Glomerular endothelial cell (primary cell): ENCODE results near the gene XPR1. TPM values are rescaled to one million over a fixed set of nuclear protein-coding genes. Genes with fewer than 3 reads are reported as not detected.
A peak's percentile ranks its signal among the peaks of the same experiment; 100 is the strongest.

Experiments
- DNase-seq: peaks from one replicate; pipeline ENCODE4 v3.0.0-alpha.2; 2011; ENCODE audit warnings: low read depth, low spot score; ENCODE audit errors: extremely low read depth
- total RNA-seq: library from RNA; depleted of rRNA; stranded (reverse); fragments of >200 nt; gene quantifications from 2 replicates; pipeline ENCODE4 v1.2.3, GENCODE V29; 2015

XPR1 gene
- total RNA-seq, 1 donor from 2014 or later = 24.2 TPM

DNA sequence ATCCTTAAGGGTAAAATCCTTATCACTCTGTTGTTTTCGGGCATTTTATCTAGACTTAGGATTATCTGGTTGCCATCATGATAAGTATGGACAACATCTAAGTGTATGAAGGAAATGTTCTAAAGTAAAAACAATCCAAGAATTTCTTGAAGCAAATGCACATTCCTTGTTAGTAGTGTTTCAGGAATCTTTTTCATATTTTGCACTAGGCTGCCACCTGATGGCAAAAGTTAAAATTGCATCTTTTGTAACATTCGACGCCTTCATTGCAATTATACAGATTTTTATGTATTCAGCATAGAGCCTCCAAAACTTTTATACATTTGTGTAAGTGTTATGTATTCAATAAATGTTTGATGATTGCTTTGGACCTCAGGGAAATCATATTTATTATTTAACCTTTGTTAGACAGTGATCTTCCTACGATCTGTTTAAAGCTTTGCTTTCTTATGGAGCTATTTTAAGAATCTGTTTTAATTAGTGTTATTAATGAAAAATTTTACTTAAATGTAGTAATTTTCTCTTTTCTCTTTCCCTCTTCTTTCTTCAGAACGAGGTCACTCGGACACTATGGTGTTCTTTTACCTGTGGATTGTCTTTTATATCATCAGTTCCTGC, 231.4 kb downstream of the XPR1 start:
- peak; percentile 63 for DNase-seq

- peak; percentile 22 for DNase-seq
Measured at GRCh38 chr1:180881806-180882509, 250.1 kb downstream of the XPR1 start.

- DNase-seq = no peak
Measured at GRCh38 chr1:180884588-180885300, 252.9 kb downstream of the XPR1 start.

- DNase-seq = no peak
Measured at GRCh38 chr1:180886338-180886737, 254.5 kb downstream of the XPR1 start.

GRCh38 chr1:180887841-180888240, 256.0 kb downstream of the XPR1 start:
- no peak for DNase-seq

GRCh38 chr1:180888870-180889269, 257.0 kb downstream of the XPR1 start:
- DNase-seq = no peak

DNA sequence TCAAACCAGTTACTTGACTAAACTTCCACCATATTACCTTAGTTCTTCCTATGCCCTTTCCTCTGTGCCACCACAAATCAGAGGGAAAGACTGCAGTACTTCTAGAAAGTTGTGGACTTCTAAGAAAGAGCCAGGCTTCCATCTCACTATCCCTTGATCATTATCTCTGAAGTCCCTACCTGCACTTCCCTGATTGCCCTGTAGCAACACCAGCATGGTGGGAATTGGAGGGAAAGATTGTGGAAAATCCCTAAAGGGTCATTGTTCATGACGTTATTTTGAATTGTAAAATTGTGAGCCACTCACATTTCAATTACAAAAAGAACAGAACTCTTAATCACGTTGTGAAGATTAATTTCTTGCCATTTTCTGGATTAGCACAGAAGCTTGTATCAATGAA, 257.5 kb downstream of the XPR1 start:
- no peak for DNase-seq

DNA sequence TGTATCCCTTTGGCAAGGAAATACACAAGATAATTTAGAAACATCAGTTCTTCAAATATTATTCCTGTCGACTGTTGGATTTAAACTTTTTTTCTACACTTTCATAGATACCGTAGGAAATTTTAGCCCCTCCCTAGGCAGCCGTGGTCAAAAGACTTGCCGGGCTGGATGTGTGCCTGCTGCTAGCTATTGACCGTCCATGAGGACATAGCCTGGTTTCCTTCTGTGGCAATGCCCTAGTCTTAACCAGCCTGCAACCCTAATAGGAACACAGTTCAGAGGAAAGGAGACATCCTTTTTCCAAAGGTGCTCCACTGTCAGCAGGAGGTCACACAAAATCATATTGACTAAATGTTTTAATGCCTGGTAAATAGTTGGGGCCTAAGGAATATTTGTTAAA, 260.4 kb downstream of the XPR1 start:
- DNase-seq = no peak

- no peak for DNase-seq
Measured at GRCh38 chr1:180892675-180893074, 260.9 kb downstream of the XPR1 start.

GRCh38 chr1:180893614-180894013, 261.8 kb downstream of the XPR1 start:
- no peak for DNase-seq

GRCh38 chr1:180896161-180896560, 264.3 kb downstream of the XPR1 start:
- DNase-seq = no peak

DNA sequence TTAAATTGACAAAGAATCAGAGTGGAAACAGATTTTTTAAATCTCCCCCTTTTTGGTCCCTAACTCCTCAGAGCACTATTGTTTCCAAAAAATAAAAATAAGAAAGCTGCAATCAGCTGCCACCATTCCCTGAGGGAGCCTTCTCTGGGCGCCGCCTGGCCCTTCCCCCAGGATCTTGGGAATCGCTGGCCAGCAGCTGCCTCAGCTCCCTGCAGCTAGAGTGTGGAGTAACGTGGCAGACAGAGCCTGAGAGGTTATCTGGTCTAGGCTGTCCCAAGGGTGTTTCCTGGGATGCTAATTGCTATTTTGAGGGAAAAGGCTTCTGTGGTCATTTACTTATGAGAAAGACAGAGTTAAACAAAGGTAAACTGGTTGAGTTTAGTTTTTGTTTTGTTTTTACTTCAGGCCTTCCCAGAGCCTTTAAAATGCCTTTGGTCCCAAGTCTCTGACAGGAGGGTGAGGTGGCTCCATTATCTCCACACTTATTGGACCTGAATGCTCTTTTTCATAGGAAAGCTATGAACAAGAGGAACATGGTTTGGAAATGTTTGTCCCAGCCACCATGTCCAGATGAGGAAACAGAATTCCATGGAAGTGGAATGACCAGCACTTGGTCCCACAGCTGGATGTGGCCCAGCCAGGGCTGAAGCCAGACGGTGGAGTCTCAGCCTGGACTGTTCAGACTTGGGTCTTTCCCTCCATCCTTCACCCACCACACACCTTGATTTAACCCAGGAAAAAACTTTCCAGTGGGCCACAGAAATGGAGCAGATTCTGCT, 266.8 kb downstream of the XPR1 start:
- no peak for DNase-seq

DNA sequence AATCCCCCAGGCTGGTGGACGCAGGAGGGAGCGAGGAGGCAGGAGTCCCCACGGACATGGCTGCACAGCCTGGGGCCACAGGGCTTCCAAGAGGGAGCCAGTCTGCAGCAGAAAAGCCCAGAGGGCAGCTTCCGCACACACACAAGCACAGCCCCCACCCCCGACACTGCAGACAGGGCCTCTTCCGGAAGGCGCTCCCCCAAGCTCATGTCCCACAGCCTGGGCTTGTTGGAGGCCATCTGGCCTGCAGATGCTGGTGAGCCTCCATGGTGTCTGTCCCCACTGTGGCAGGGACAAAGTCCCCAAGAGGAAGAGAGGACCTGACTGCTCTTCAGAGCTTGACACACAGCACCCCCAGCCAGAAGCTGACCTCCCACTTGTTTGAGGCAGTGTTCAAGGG, 267.4 kb downstream of the XPR1 start:
- DNase-seq = no peak

DNA sequence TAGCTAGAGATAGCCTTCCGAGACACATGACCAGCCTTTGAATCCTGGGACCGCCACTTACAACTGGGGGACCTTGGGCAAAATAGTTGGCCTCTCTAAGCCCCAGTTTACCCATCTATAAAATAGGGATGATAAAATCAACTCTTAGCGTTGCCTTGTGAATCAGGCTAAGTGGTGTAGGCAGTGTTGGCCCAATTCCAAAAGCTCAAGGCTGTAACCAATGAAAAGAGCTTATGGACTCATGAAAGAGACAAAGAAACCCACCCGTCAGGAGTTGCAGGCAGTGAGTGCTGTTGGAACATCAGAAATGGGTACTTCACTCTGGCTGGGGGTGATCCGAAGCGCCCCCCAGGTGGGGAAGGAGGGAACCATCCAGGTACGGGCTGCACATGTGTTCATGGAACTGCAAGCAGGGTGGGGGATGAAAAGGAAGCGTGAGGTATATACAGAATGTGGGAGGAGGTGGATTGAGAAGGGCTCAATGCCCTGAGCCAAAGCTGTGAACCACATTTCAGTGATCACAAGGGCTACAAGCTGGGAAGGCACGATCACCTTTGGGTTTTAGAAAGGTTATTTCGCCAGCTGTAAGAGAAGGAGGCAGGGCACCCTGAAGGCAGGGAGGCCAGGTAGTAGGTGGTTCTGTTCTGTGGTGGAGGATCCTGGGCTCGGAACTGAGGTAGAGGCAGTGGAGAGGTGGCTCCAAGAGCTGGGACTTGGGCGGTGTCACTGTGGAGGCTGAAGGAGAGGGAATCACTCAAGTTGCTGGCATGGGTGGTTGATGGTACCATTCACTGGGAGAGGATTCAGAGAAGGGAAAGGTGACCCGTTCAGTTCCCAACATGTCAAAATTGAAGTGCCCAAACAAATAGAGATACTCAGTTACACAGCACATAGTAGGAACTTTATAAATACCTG, 269.5 kb downstream of the XPR1 start:
- DNase-seq = no peak

GRCh38 chr1:180902541-180902940, 270.7 kb downstream of the XPR1 start:
- DNase-seq = no peak

DNA sequence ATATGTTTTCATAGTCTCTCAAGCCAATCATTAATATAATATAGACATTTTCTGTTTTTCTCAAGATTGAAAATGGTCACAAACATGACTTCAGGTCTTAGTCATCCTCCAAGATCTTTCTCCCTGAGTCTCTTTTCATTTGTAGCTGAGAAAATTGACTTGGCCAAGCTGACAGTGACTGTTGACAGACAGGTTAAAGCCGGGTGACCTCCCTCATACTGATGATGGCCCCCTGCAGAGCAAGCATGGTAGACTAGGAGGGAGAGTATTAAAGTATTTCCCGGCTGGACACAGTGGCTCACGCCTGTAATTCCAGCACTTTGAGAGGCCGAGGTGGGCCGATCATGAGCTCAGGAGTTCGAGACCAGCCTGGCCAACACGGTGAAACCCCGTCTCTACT, 274.1 kb downstream of the XPR1 start:
- DNase-seq = no peak

DNA sequence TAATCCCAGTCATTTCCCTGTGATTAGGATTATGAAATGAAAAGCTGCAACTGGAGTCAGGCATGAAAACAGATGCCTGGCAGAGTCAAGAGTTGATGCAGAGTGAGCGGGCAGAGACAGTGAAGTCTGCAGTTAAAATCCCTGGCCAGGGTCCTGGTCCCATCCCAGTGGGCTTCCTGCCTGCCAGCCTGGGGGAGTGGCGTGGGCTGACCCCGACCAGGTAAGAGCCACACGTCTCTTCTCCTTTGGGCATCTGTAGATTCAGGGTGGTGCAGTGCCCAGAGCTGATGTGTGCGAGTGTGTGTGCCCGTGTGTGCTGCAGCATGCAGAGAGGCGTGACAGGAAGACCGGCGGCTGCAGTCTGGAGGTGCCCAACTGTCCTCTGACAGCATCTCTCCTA, 274.7 kb downstream of the XPR1 start:
- DNase-seq = no peak

DNA sequence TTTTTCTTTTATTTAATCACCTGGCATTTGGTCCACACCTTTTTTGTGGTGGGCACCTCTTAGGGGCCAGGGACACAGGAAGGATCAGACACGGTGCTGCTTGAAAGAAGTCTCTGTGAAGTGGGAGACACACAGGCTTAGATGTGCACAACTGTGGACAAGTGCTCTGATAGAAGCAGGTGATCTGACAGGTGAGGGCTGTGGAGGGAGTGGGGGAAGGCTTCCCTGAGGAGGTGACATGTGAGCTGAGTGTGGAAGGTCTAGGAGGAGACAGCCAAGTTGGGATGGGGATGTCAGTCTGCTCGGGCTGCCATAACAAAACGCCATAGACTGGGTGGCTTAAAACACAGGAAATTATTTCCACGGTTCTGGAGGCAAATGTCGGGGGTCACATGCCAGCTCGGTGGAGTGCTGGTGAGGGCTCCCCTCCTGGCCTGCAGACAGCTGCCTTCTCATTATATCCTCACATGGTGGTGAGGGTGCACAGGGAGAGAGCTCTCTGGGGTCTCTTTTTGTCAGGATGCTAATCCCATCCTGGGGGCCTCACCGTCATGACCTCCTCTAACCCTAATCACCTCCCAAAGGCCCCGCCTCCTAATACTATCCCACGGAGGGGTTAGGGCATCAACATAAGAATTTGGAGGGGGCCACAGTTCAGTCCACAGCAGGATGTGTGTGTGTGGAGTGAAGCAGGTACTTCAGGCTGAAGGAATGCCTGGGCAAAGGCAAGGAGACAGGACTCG, 275.7 kb downstream of the XPR1 start:
- DNase-seq = no peak

DNA sequence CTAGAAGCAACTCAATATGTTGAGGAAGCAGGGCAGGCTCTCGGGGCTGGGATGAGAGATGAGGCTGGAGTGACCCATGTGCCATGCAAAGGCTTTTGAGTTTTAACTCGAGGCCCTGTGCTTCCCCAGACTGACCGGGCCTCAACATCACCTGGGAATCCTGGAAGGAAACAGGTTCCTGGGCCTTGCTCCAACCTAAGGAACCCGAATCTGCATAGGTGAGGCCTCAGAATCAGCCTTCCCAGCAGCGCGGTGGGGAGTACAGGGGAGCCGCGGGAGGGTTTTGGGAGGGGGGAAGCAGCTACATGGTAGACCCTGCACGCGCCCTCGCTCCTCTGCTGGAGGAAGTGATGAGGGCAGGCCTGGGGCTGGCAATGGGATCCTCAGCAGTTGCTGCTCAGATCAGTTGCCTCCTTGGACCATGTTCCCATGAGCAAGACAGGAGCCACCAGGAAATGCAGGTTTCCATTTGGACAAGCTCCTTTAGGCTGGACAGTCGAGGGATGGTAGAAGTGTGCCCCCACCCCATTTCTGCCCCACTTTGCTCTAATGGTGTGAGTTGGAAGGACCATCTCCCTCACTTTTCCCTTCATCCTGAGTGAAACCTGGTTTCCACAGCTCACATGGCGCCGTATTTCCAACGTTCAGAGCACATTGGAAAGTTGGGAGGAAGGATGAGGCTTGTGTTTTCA, 276.4 kb downstream of the XPR1 start:
- no peak for DNase-seq
